DLD1 (cell line): ENCODE results near the gene ALMS1.
"Not testable (repeated sequence)": the region's sequence is repeated elsewhere in the genome, so short reads cannot be mapped to it uniquely, and the experiment has no call there.

ENCODE experiments used
- in situ Hi-C: cut with HindIII; loops from 2 replicates; pipeline ENCODE4 v1.10.0; 2017; ENCODE audit warnings: low sequenced_read_pairs

Gene ALMS1

DNA sequence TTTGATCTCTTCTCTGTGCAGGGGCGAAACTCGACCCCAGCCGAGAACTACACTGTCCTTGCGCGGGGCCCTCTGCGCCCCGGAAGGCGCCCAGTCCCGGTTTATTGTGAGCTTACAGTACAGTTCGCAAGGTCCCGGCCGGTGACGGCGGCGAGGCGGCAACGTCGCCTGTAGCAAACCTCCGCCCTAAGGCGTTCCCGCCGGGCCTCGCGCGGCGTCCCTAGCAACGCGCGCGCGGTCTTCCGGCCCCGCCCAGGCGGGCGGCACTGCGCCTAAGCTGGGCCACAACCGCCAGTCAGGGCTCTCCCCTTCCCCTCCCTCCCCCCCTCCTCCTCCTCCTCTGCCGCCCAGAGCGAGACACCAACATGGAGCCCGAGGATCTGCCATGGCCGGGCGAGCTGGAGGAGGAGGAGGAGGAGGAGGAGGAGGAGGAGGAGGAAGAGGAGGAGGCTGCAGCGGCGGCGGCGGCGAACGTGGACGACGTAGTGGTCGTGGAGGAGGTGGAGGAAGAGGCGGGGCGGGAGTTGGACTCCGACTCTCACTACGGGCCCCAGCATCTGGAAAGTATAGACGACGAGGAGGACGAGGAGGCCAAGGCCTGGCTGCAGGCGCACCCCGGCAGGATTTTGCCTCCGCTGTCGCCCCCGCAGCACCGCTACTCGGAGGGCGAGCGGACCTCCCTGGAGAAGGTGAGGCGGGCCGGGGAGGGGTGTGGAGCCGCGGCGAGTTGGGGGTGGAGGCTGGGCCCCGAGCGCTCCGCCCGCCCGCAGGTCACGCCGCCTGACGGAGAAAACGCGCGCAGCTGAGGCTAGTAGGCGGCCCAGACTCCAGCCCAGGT lies at the start of gene ALMS1:
Gene ALMS1, plus strand, starts transcription at position 333 of the 838 bp plus-strand sequence. Its CDS starts 33 bp downstream, at position 366.
- in situ Hi-C loops, result no loop called here

- in situ Hi-C loops, result no loop called here
These were observed 47.8 kb upstream of the ALMS1 start for GRCh38 chr2:73337828-73338227.

DNA sequence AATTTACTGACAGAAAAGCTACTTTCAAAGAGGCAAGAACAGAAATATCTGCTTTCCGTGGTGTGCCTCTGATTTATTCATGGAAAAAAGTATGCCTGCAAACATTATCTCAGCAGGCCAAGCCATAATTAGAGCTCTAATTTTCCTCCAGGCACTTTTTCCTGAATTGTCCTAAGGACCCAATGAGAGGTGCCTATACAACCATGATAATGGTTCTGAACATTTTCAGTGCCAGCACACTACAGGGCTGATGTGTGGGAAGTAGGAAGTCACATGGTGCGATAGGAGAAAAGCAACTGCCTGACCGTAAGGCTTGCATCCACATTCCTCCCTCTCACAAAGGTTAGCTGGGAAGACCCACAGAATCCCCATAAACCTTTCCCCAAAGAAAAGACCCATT lies 46.4 kb upstream of the ALMS1 start:
- in situ Hi-C loops, result no loop called here

GRCh38 chr2:73341039-73341438 lies 44.6 kb upstream of the ALMS1 start:
- in situ Hi-C loops, result no loop called here

DNA sequence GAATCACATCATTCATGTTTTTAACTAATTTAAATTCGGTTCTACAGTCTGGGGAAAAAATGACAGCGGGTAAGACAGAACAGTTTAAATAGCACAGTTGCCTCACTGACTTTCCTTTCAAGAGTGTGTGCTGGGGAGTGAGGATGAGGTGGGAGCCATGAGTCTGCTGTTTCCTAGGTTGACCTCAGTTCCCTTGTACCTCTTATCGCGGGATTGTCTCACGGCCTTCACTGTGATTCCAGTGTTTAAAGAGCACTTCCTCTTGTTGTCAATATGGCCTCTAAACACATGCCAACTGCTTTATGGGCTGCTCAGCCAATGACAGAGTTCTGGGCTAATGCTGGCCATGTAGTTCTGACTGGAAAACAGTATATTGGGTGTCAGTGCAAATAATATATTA lies 41.6 kb upstream of the ALMS1 start:
- in situ Hi-C loops, result no loop called here

DNA sequence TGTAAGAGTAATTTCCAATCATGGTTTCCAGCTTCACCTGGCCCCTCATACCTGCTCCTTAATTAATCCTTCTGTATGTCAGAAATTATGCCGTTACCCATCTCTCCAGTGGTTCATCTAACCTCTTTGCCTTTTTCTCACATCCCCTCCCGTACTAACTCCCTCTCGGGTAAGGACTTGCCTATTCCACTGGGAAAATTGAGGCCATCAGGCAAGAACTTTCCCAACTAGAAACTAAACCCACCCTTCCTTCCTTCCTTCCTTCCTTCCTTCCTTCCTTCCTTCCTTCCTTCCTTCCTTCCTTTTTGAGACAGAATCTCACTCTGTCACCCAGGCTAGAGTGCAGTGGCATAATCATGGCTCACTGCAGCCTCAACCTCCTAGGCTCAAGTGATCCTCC lies 40.9 kb upstream of the ALMS1 start:
- in situ Hi-C loops, result not testable (repeated sequence)

DNA sequence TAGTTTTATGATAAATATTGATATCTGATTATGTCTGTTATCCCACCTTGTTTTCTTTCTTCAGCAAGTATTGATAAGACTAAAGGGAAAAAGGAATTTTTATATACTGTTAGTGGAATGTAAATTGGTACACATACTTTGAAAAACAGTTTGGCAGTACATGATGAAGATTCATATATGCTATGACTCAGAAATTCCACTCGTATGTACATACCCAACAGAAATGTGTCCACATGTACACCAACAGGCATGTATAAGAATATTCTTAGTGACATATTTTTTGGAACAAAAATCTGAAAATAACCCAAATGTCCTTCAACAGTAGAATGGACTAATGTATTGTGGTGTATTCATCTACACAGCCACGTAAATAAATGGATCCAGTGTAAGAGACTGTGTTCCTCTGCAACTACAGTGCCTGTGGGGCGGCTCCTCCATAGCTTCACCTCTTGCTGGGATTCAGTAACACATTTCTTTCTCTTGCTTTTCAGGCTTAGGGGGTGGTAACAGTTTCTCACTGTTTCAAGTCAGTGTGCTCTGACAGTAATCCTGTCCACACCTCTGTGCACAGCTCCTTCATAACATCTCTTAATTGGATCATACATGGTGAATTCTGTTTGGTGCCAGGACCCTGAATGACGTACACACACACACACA lies 35.5 kb upstream of the ALMS1 start:
- in situ Hi-C loops, result no loop called here

DNA sequence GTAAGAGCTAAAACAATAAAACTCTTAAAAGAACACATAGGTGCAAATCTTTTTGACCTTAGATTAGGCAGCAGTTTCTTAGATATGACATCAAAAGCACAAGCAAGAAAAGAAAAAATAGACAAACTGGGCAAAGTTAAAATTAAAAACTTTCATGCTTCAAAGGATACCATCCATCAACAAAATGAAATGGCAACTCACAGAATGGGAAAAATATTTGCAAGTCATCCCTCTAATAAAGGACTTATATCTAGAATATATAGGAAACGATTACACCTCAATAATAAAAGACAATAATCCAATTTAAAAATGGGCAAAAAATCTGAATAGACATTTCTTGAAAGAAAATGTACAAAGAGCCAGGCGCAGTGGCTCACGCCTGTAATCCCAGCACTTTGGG lies 29.5 kb upstream of the ALMS1 start:
- in situ Hi-C loops, result no loop called here

GRCh38 chr2:73359915-73360697 lies 25.5 kb upstream of the ALMS1 start:
- in situ Hi-C loops, result loop anchor here (5.0 kb wide), 1 partner anchor 68 kb away; the partner anchor contains the start of gene EGR4

- in situ Hi-C loops, result no loop called here
These were observed 19.6 kb upstream of the ALMS1 start for GRCh38 chr2:73366060-73366459.

GRCh38 chr2:73368781-73369180 lies 16.9 kb upstream of the ALMS1 start:
- in situ Hi-C loops, result no loop called here

DNA sequence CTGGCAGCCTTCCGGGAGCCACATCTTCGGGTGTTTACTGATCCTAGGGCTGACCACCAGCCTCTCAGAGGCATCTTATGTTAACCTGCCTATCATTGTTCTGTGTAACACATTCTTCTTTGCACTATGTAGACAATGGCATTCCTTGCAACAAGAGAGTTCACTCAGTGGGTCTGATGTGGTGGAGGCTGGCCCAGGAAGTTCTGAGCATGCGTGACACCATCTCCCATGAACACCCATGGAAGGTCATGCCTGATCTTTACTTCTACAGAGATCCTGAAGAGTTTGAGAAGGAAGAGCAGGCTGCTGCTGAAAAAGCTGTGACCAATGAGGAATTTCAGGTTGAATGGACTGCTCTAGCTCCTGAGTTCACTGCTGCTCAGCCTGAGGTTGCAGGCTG lies 15.3 kb upstream of the ALMS1 start:
- in situ Hi-C loops, result no loop called here

GRCh38 chr2:73373344-73373743 lies 12.3 kb upstream of the ALMS1 start:
- in situ Hi-C loops, result no loop called here

DNA sequence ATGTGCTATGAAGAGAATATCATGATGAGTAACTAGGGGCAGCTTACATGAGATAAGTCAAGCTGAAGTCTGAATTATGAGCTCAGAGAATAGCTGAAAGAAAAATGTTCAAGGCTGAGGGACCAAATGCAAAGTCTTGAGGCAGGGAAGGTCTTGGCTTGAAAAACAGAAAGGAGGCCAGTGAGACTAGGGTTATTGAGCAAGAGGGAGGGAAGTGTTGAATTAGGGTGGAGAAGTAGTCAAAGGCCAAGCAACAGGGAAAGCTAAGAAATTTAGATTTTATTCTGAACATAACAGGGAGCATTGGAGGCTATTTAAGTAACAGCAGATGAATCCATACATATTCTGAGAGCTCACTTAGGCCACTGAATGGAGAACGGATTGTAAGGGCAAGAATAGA lies 11.4 kb upstream of the ALMS1 start:
- in situ Hi-C loops, result no loop called here

GRCh38 chr2:73376681-73377080 lies 9.0 kb upstream of the ALMS1 start:
- in situ Hi-C loops, result no loop called here

GRCh38 chr2:73383036-73383435 lies 2.6 kb upstream of the ALMS1 start:
- in situ Hi-C loops, result no loop called here

GRCh38 chr2:73385123-73385503 lies 523 bp upstream of the ALMS1 start:
- in situ Hi-C loops, result no loop called here

DNA sequence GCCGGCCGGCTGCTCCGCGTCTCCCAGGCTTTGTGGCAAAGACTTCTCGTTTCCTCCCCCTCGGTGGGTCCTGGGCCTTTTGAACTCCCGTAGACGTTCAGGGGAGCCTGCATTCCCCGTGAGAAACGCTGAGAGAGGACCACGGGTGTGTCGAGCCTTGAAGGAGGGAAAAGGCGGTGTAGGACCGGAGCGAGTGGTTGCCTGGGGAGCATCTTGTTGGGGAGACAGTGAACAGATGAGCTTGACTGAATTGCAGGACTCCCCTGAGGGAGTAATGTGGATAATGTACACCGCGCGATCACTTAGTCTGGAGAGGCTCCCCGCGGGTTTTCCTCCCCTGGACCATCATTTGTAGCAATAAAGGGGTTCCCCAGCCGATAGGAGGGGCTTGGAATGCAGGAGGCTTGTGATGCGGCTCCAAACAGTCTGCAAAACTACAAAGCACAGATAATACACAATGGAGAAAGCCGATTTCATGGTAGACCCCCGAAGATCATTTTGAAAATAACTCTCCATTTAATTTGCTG lies 769 bp downstream of the ALMS1 start:
- in situ Hi-C loops, result no loop called here

- in situ Hi-C loops, result no loop called here
These were observed 1.4 kb downstream of the ALMS1 start for GRCh38 chr2:73386894-73387636.

GRCh38 chr2:73402386-73403103 lies 16.9 kb downstream of the ALMS1 start:
- in situ Hi-C loops, result no loop called here
